Vagina (tissue), 2 donors: Measurements from ENCODE around the gene PANK4. TPM values are rescaled to one million over a fixed set of nuclear protein-coding genes. Genes with fewer than 3 reads are reported as not detected.
A peak's percentile ranks its signal among the peaks of the same experiment; 100 is the strongest.
"Not testable (repeated sequence)": the region's sequence is repeated elsewhere in the genome, so short reads cannot be mapped to it uniquely, and the experiment has no call there.

Experiments used
- DNase-seq, 2 donors: peaks; one replicate each; pipeline ENCODE4 v3.0.0-alpha.2; 2017; ENCODE audit errors: extremely low spot score in 2 of 2
- H3K27ac ChIP-seq: fragments of 200-600 bp; sonication (generic); one replicate; pipeline ENCODE4 v1.5.1; 2019
- H3K27me3 ChIP-seq: fragments of 200-600 bp; sonication (generic); one replicate; pipeline ENCODE4 v1.5.1; 2019
- H3K36me3 ChIP-seq, 2 donors: fragments of 200-600 bp; sonication (generic); one replicate each; pipeline ENCODE4 v1.5.1; 2017 to 2019
- H3K4me1 ChIP-seq: fragments of 200-600 bp; sonication (generic); one replicate; pipeline ENCODE4 v1.5.1; 2019
- H3K4me3 ChIP-seq, 2 donors: fragments of 200-600 bp; sonication (generic); 1 replicate in 1 of 2; 2 replicates in 1 of 2; pipeline ENCODE4 v1.5.1; 2016 to 2019
- H3K9me3 ChIP-seq: fragments of 200-600 bp; sonication (generic); one replicate; pipeline ENCODE4 v1.5.1; 2019
- POLR2A ChIP-seq, 2 donors: fragments of 450-650 bp; IDR thresholded peaks; one replicate each; pipeline ENCODE4 v1.6.1; 2017; ENCODE audit warnings: antibody characterized with exemption in 2 of 2, mild to moderate bottlenecking in 2 of 2, moderate library complexity in 2 of 2
- POLR2AphosphoS5 ChIP-seq, 2 donors: sonication (generic); formaldehyde crosslinking; IDR thresholded peaks; one replicate each; pipeline ENCODE4 v1.9.0; 2017; ENCODE audit warnings: antibody characterized with exemption in 2 of 2, mild to moderate bottlenecking in 2 of 2, low read depth in 1 of 2; ENCODE audit not compliant: insufficient read depth in 1 of 2
- intact Hi-C: fragments of 100-400 bp; cut with DNase I; formaldehyde crosslinking; loops from one replicate; pipeline ENCODE4 v1.15.1; 2023
- total RNA-seq: library from RNA; depleted of rRNA; stranded (reverse); fragments of >200 nt; gene quantifications from one replicate; pipeline ENCODE4 v1.2.3, GENCODE V29; 2016
- TF ChIP-seq, protein P1 (sequence below), 3 experiments: fragments of 450-650 bp in 2 of 3; fragments of 200-600 bp in 1 of 3; sonication (generic) in 1 of 3; IDR thresholded peaks; one replicate each; pipeline ENCODE4 v1.5.1; 2017 to 2019; ENCODE audit warnings: antibody characterized with exemption in 3 of 3, mild to moderate bottlenecking in 2 of 3, moderate library complexity in 2 of 3

PANK4 gene
- total RNA-seq, 1 donor from 2014 or later, result 39.5 TPM

DNA sequence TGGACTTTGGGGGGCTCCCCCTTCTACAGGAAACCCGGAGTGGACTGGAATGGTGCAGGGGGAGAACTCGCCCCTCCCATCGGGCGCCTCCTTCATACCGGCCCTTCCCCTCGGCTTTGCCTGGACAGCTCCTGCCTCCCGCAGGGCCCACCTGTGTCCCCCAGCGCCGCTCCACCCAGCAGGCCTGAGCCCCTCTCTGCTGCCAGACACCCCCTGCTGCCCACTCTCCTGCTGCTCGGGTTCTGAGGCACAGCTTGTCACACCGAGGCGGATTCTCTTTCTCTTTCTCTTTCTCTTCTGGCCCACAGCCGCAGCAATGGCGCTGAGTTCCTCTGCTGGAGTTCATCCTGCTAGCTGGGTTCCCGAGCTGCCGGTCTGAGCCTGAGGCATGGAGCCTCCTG is 29.9 kb upstream of the PANK4 start, which contains the start of gene TNFRSF14:
Gene TNFRSF14, plus strand, starts transcription at position 95 of the 401 bp plus-strand sequence. Its CDS starts 294 bp downstream, at position 389.
- TF ChIP-seq POLR2A (IDR thresholded peaks at IDR 0.05), result peak in 1 of 2 donors; percentile 29
- TF ChIP-seq POLR2AphosphoS5 (IDR thresholded peaks at IDR 0.05; ENCODE audit: insufficient read depth in 1 of 2, low read depth in 1 of 2), result no peak
- TF ChIP-seq, protein P1, sequence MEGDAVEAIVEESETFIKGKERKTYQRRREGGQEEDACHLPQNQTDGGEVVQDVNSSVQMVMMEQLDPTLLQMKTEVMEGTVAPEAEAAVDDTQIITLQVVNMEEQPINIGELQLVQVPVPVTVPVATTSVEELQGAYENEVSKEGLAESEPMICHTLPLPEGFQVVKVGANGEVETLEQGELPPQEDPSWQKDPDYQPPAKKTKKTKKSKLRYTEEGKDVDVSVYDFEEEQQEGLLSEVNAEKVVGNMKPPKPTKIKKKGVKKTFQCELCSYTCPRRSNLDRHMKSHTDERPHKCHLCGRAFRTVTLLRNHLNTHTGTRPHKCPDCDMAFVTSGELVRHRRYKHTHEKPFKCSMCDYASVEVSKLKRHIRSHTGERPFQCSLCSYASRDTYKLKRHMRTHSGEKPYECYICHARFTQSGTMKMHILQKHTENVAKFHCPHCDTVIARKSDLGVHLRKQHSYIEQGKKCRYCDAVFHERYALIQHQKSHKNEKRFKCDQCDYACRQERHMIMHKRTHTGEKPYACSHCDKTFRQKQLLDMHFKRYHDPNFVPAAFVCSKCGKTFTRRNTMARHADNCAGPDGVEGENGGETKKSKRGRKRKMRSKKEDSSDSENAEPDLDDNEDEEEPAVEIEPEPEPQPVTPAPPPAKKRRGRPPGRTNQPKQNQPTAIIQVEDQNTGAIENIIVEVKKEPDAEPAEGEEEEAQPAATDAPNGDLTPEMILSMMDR (IDR thresholded peaks at IDR 0.05), result no peak
- H3K4me3 ChIP-seq, result peak within 1 kb of the TSS; percentile 61 to 64
- H3K27ac ChIP-seq, result peak within 1 kb of the TSS; percentile 96
- H3K36me3 ChIP-seq, result peaks cover 0 to 23% of the 10 kb centered on the region in 2 donors
- intact Hi-C loops, result no loop called here
- no peaks in the 10 kb centered on the region for H3K9me3 ChIP-seq
- DNase-seq, result no peak
- H3K27me3 ChIP-seq, result no peaks in the 10 kb centered on the region
- H3K4me1 ChIP-seq, result peaks cover 56% of the 10 kb centered on the region

DNA sequence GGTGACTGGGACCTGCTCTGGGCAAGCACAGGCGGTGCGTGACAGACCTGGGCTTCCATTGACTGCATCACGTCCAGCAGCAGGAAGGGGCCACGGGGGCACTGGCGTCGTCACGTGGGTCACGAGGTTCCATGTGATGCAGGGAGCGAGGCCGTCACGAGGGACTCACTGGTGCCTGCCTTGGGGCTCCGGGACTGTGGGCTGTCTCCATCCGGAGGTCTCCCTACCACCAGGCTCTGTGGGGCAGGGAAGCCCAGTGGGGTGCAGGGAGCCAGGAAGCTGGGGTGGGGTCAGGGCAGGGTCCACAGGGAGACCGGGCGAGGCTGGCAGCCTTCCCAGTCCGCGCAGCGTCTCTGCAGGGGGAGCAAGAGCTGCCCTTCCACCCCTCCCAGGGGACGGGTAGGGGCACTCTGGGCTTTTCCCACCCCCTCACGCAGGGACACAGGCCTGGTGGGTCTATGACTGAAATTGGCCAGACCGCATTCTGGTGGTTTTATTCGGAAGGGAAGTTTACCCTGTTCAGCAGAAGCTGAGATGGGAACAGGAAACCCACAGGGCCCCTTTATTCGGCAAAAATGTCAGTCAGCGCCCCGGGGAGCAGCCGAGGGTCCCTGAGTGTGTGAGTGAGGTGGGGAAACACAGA is 29.4 kb upstream of the PANK4 start:
- Histone ChIP-seq H3K4me1 (peaks cover 56% of the 10 kb centered on the region), H3K9me3 (no peaks in the 10 kb centered on the region), H3K4me3 (peak overlapping the region; percentile 61 to 64), H3K27me3 (no peaks in the 10 kb centered on the region), H3K27ac (peak overlapping the region; percentile 96), H3K36me3 (peaks cover 0 to 23% of the 10 kb centered on the region in 2 donors)
- DNase-seq, result peak in 1 of 2 donors; percentile 94
- intact Hi-C loops, result no loop called here
- TF ChIP-seq POLR2A (IDR thresholded peaks at IDR 0.05), result peak in 1 of 2 donors; percentile 90
- peak; percentile 84 to 96 for TF ChIP-seq POLR2AphosphoS5 (IDR thresholded peaks at IDR 0.05; ENCODE audit: insufficient read depth in 1 of 2, low read depth in 1 of 2)
- TF ChIP-seq, protein P1 (IDR thresholded peaks at IDR 0.05), result no peak

DNA sequence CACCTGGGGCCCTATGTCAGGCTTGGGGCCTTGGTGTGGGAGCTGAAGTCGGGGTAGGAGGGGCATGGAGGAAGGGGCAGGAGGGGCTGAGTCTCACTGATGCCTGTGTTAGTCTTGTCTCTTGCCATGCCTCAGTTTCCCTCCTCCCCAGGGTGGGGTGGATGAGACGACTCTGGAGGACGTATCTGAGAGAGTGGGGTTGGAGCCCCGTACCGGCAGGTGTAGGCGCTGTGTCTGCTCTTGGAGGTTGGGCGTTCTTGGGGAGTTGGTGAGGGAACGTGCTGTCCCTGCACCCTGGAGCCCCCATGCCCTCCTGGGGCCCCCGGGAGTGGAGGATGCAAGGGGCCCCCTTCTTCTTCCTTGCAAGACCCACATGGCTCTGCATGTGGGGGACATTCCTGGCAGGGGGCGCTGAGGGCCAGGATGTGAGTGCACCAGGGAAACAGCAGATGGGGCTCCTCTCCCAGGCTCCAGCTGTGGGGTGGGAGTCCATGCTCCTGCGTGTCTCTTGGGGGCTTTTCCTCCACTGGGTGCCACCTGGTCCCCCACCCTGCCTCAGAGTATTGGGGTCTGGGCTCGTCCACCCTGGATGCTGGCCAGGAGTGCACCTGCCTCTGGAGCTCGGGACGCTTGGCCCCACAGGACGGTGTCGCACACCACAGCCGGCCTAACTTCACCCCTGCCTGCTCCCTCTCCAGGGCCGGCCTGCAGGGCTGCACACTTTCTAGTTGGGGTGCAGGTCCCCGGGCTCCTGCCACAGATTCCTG is 28.4 kb upstream of the PANK4 start:
- peak overlapping the region; percentile 96 for H3K27ac ChIP-seq
- intact Hi-C loops, result no loop called here
- H3K9me3 ChIP-seq, result no peaks in the 10 kb centered on the region
- no peak for DNase-seq
- TF ChIP-seq, protein P1 (IDR thresholded peaks at IDR 0.05), result peak in 2 of 3 experiments; percentile 19 to 29
- TF ChIP-seq POLR2AphosphoS5 (IDR thresholded peaks at IDR 0.05; ENCODE audit: insufficient read depth in 1 of 2, low read depth in 1 of 2), result no peak
- peaks cover 51% of the 10 kb centered on the region for H3K4me1 ChIP-seq
- H3K4me3 ChIP-seq, result peak overlapping the region in 1 of 2 donors; percentile 61
- peaks cover 0 to 18% of the 10 kb centered on the region in 2 donors for H3K36me3 ChIP-seq
- H3K27me3 ChIP-seq, result no peaks in the 10 kb centered on the region

DNA sequence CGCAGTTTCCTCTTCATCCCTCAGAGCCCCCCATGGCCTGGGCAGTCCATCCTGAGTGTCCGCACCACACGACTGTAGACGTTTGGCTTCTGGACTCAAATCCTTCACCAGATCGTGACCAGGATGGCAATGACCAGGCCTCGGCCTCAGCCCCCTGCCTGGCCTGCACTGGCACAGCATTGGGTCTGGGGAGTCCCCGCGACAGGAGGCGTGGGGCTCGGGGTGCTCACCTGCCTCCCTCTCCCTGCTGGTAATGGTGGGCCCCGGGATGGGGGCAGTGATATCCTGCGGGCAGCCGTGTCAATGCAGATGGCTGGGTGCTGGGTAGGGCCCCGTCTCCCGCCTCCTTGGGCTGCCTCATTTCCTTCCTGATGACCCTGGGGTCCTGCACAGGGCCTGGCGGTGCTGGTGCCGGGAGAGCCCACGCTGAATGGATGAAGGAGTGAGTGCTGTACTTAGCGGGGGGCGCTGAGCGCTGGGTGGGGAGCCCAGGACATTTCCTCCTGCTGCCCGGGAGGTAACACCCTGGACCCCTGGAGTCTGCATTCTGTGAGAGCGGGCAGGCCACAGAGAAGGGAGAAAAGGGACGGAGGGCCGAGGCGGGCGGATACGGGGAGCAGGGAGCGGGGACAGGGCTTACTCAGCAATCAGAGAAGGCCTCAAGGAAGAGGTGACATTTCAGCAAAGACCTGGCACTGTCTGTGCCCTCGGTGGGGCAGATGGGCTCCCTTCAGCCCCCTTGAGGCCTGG is 27.6 kb upstream of the PANK4 start:
- Histone ChIP-seq H3K27ac (peak overlapping the region; percentile 96), H3K4me1 (peaks cover 51% of the 10 kb centered on the region), H3K36me3 (peaks cover 0 to 10% of the 10 kb centered on the region in 2 donors), H3K4me3 (no peak overlapping the region), H3K27me3 (no peaks in the 10 kb centered on the region), H3K9me3 (no peaks in the 10 kb centered on the region)
- TF ChIP-seq, protein P1 (IDR thresholded peaks at IDR 0.05), result no peak
- TF ChIP-seq POLR2A (IDR thresholded peaks at IDR 0.05) (no peak), POLR2AphosphoS5 (IDR thresholded peaks at IDR 0.05; ENCODE audit: insufficient read depth in 1 of 2, low read depth in 1 of 2) (no peak)
- no peak for DNase-seq
- intact Hi-C loops, result no loop called here

DNA sequence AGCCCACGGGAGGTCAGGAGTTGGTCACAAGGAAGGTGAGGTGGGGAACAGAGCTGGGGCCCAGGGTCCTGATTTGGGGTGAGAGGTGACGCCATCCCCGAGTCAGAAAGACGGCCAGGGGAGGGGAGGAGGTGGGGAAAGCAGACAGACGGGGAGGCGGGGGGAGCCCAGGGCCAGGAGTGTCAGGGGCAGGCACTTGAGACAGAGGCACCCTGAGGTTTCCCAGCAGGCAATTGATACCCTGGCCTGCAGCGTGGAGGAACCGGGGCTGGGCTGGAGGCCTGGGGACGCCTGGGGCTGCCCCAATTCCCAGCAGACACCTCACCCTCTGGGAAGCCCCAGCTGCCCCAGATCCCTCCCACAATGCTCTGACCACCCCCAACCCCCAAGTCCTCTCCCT is 26.7 kb upstream of the PANK4 start:
- H3K27ac ChIP-seq, H3K9me3 ChIP-seq, H3K36me3 ChIP-seq, H3K4me3 ChIP-seq, H3K27me3 ChIP-seq, intact Hi-C loops, DNase-seq: not testable (repeated sequence)
- H3K4me1 ChIP-seq, result peaks cover 54% of the 10 kb centered on the region
